Right renal pelvis (tissue), 4 donors: ENCODE measurements around the gene TMEM41B. TPM values are rescaled to one million over a fixed set of nuclear protein-coding genes. Genes with fewer than 3 reads are reported as not detected.
"Not testable (repeated sequence)": the region's sequence is repeated elsewhere in the genome, so short reads cannot be mapped to it uniquely, and the experiment has no call there.

Experiments
- DNase-seq, 4 donors: peaks; one replicate each; pipeline ENCODE4 v3.0.0-alpha.2; 2013; ENCODE audit warnings: low read depth in 4 of 4, low spot score in 3 of 4, missing footprints in 1 of 4
- polyA plus RNA-seq, 4 donors: library from polyadenylated mRNA; unstranded; fragments of 120-200 nt; gene quantifications; one replicate each; pipeline ENCODE4 v1.2.1, GENCODE V29; 2013; ENCODE audit not compliant: insufficient read length in 4 of 4

TMEM41B gene, protein sequence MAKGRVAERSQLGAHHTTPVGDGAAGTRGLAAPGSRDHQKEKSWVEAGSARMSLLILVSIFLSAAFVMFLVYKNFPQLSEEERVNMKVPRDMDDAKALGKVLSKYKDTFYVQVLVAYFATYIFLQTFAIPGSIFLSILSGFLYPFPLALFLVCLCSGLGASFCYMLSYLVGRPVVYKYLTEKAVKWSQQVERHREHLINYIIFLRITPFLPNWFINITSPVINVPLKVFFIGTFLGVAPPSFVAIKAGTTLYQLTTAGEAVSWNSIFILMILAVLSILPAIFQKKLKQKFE
- 10 to 100 TPM; 33.5 to 46.8 (median 43.6) TPM for polyA plus RNA-seq

- peak; percentile 91 to 95 (median 93) for DNase-seq
Measured at GRCh38 chr11:9314291-9315077, at the start of gene TMEM41B. Gene TMEM41B, minus strand, starts transcription at chr11:9314593. Its CDS starts 152 bp downstream, at chr11:9314441.

DNA sequence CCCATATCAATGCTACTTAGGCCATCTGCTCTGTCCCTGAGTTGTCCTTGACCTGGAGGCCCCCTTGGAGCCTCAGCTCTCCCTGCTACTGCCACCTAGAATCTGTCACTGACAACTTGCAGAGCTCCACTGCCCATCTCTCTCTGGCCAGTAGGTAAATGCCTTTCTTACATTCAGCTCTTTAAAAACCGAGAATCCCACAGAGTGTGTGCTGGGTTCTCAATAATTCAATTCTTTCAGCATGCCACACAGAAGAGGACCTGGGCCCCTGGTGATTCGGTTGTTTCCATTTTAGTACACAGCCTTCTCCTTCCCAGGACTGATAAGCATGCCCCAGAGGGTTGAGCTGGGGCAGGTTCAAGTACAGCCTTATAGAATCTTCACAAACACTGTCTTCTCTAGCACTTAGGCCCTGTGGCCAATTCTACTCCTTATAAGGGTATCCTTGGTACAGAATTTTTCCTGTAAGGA, 48.0 kb upstream of the TMEM41B start:
- no peak for DNase-seq

GRCh38 chr11:9360862-9361622, 46.6 kb upstream of the TMEM41B start:
- DNase-seq, result not testable (repeated sequence)

DNA sequence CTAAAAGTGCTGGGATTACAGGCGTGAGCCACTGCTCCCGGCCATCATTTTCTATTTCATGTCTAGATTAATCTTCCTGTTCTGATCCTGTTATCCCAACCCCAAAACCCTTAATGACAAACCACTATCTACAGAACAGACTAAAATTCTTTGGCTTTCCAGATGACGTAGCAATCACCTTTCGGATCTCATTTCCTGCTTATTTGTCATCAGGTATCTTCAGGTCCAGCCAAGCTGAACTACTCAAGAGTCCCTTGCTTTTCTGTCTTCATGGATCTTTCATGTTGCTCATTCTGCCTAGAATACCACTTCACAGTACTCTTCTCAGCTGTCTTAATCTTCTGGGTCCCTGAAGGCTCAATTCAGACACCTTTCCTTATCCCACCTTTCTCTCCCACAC, 42.6 kb upstream of the TMEM41B start:
- no peak for DNase-seq

DNA sequence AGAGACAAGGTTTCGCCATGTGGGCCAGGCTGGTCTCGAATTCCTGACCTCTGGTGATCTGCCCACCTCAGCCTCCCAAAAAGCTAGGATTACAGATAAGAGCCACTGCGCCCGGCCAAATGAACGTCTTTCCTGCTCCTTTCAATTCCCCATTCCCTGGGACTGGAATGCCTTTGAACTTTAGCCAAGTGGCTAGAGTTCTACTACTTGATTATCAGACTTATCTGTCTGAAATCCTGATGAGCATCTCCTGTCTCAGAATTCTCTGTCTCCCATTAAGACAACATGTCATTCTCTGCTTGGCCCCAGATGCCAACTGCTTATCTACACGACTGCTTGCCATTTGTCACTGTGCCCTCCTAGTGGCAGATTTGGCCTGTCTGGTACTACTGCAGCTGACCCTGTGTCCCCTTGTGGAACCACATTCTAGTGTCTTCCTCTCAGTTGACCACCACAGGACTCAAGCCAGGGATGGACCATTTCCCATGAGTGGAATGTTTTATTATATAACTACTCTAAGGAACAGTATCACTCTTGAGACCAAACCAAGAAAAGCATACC, 37.0 kb upstream of the TMEM41B start:
- no peak for DNase-seq

GRCh38 chr11:9347779-9348178, 33.4 kb upstream of the TMEM41B start:
- DNase-seq, result not testable (repeated sequence)

DNA sequence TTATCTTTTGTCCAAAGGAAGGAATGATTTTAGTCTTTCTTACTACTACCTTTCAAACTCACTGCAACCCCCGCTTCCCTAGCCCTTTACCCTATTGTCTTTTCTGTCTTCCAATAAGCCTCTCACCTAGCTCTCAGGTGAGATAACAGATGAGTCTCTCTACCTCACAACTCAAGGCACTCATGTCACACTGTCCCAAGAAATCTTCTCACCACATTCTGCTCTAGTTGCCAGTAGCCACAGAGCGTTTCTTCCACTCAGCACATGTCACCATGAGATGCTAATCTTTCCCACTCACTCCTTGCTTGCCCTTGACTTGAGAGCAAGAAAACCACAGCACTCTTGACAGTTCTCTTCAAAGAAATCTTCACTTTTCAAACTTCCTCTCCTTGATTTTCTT, 32.7 kb upstream of the TMEM41B start:
- DNase-seq, result no peak

GRCh38 chr11:9344061-9344680, 29.8 kb upstream of the TMEM41B start:
- no peak for DNase-seq

- DNase-seq, result no peak
Measured at GRCh38 chr11:9341638-9342178, 27.3 kb upstream of the TMEM41B start.

GRCh38 chr11:9332655-9333054, 18.3 kb upstream of the TMEM41B start:
- DNase-seq, result no peak

GRCh38 chr11:9330387-9331384, 16.3 kb upstream of the TMEM41B start:
- DNase-seq, result no peak

- no peak for DNase-seq
Measured at GRCh38 chr11:9320047-9320446, 5.7 kb upstream of the TMEM41B start.

DNA sequence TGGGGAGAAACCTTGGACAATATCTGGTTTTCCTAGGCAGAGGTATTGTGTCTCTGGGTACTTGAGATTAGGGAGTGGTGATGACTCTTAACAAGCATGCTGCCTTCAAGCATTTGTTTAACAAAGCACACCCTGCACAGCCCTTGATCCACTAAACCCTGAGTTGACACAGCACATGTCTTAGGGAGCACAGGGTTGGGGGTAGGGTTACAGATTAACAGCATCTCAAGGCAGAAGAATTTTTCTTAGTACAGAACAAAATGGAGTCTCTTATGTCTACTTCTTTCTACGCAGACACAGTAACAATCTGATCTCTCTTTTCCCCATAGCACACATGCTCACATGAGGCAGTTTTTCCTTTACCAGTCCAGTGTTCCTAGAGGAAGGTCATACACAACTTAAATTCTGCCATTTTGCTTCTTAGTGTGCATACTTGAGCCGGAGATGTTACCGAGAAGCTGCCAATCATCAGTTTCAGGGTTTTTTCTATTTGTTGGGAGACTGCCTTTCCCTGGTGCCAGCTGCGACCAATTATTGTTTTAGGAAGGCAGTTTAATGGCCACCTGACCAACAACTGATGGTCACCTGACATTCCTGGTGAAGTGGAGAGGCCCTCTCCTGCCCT, 5.1 kb upstream of the TMEM41B start:
- not testable (repeated sequence) for DNase-seq

GRCh38 chr11:9318442-9319376, 4.3 kb upstream of the TMEM41B start:
- not testable (repeated sequence) for DNase-seq

DNA sequence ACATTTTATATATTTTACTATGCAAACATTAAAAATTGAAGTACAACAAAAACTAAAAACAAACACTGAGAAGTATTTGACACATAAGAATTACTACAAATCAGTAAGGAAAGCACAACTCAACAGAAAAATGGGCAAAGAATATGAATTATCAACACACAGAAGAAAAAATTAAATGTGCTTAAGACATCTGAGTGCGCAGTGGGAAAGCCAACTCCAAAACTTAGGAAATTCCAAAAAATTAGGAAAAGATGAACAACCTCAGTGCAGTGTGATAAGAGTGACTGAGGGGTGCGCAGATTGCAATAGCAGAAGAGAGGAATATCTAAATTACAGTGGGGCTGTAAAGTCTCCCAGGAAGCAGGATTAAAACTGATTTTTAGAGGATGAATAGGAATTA, 1.9 kb upstream of the TMEM41B start:
- no peak for DNase-seq

GRCh38 chr11:9315078-9315688, 790 bp upstream of the TMEM41B start:
- DNase-seq, result peak in 1 of 4 donors; percentile 30
